Measurements from ENCODE around the gene KCNMB4.

GRCh38 chr12:70443062-70443673 is 77.1 kb downstream of the KCNMB4 start:
- TF ChIP-seq CTCF (IDR thresholded peaks at IDR 0.05) (no peak), POLR2A (IDR thresholded peaks at IDR 0.05) (no peak)

Data from right lobe of liver (tissue), 4 donors.